Measurements from ENCODE around the gene BTN1A1. TPM values are rescaled to one million over a fixed set of nuclear protein-coding genes. Genes with fewer than 3 reads are reported as not detected.

Gene BTN1A1
- total RNA-seq, 2 experiments from 2014 or later, result 0.08 TPM; not detected in 1

- CTCF ChIA-PET, result interaction anchor here (1.0 to 1.2 kb wide), 2 partner anchors 77 to 132 kb away, joined by 3 to 4 read pairs; no protein-coding TSS in a partner anchor
Measured at GRCh38 chr6:26473758-26474438, 26.2 kb upstream of the BTN1A1 start.

GRCh38 chr6:26474439-26474881, 25.6 kb upstream of the BTN1A1 start:
- ChIA-PET CTCF (no interaction called here), POLR2A (interaction anchor here (1.2 kb wide), 1 partner anchor 28 kb away, joined by 8 read pairs; no protein-coding TSS in a partner anchor)

More at GRCh38 chr6:26473758-26474438, 26.2 kb upstream of the BTN1A1 start:
- POLR2A ChIA-PET, result interaction anchor here (0.6 to 1.2 kb wide), 2 partner anchors 28 to 73 kb away, joined by 6 to 8 read pairs; no protein-coding TSS in a partner anchor

- POLR2A ChIA-PET, result no interaction called here
- CTCF ChIA-PET, result interaction anchor here (1.2 kb wide), 2 partner anchors 19 to 135 kb away, joined by 3 read pairs; no protein-coding TSS in a partner anchor
Measured at GRCh38 chr6:26475823-26476729, 24.0 kb upstream of the BTN1A1 start.

GRCh38 chr6:26476896-26477295, 23.2 kb upstream of the BTN1A1 start:
- POLR2A ChIA-PET, result no interaction called here
- CTCF ChIA-PET, result interaction anchor here (1.2 kb wide), 2 partner anchors 18 to 136 kb away, joined by 3 read pairs; no protein-coding TSS in a partner anchor

GRCh38 chr6:26477426-26477825, 22.7 kb upstream of the BTN1A1 start:
- ChIA-PET CTCF (interaction anchor here (1.2 kb wide), 1 partner anchor 17 kb away, joined by 3 read pairs; no protein-coding TSS in a partner anchor), POLR2A (no interaction called here)

- POLR2A ChIA-PET, result no interaction called here
- CTCF ChIA-PET, result no interaction called here
Measured at GRCh38 chr6:26478100-26478984, 21.8 kb upstream of the BTN1A1 start.

GRCh38 chr6:26478985-26479278, 21.2 kb upstream of the BTN1A1 start:
- CTCF ChIA-PET, result no interaction called here
- POLR2A ChIA-PET, result no interaction called here

GRCh38 chr6:26482338-26482737, 17.8 kb upstream of the BTN1A1 start:
- ChIA-PET CTCF (interaction anchor here (0.7 kb wide), 1 partner anchor 147 kb away, joined by 3 read pairs; no protein-coding TSS in a partner anchor), POLR2A (no interaction called here)

- ChIA-PET CTCF (no interaction called here), POLR2A (no interaction called here)
Measured at GRCh38 chr6:26483727-26484126, 16.4 kb upstream of the BTN1A1 start.

- CTCF ChIA-PET, result no interaction called here
- POLR2A ChIA-PET, result no interaction called here
Measured at GRCh38 chr6:26484161-26484560, 15.9 kb upstream of the BTN1A1 start.

- CTCF ChIA-PET, result no interaction called here
- POLR2A ChIA-PET, result no interaction called here
Measured at GRCh38 chr6:26485112-26485780, 14.9 kb upstream of the BTN1A1 start.

- POLR2A ChIA-PET, result no interaction called here
- CTCF ChIA-PET, result no interaction called here
Measured at GRCh38 chr6:26486358-26486757, 13.7 kb upstream of the BTN1A1 start.

GRCh38 chr6:26487466-26487865, 12.6 kb upstream of the BTN1A1 start:
- CTCF ChIA-PET, result interaction anchor here (1.2 kb wide), 1 partner anchor 42 kb away, joined by 3 read pairs; no protein-coding TSS in a partner anchor
- POLR2A ChIA-PET, result no interaction called here

- CTCF ChIA-PET, result no interaction called here
- POLR2A ChIA-PET, result no interaction called here
Measured at GRCh38 chr6:26489996-26490964, 9.8 kb upstream of the BTN1A1 start.

- ChIA-PET CTCF (no interaction called here), POLR2A (no interaction called here)
Measured at GRCh38 chr6:26491604-26492003, 8.5 kb upstream of the BTN1A1 start.

- CTCF ChIA-PET, result no interaction called here
- POLR2A ChIA-PET, result no interaction called here
Measured at GRCh38 chr6:26493258-26493657, 6.8 kb upstream of the BTN1A1 start.

GRCh38 chr6:26494117-26494516, 6.0 kb upstream of the BTN1A1 start:
- POLR2A ChIA-PET, result no interaction called here
- CTCF ChIA-PET, result interaction anchor here (1.5 kb wide), 1 partner anchor 17 kb away, joined by 3 read pairs; no protein-coding TSS in a partner anchor

- ChIA-PET CTCF (interaction anchor here (0.6 to 1.5 kb wide), 2 partner anchors 18 to 77 kb away, joined by 3 read pairs; no protein-coding TSS in a partner anchor), POLR2A (no interaction called here)
Measured at GRCh38 chr6:26495281-26495680, 4.8 kb upstream of the BTN1A1 start.
